Liver (tissue), 9 donors: Measurements from ENCODE around the gene GALNT1. TPM values are rescaled to one million over a fixed set of nuclear protein-coding genes. Genes with fewer than 3 reads are reported as not detected.

ENCODE experiments used
- DNase-seq: peaks from one replicate; pipeline ENCODE4 v3.0.0-alpha.2; 2017; ENCODE audit warnings: low spot score
- H3K27ac ChIP-seq, 2 donors: one replicate each; pipeline ENCODE4 v1.7.0; 2013; ENCODE audit warnings: inconsistent platforms in 2 of 2, low read length in 2 of 2, control low read depth in 1 of 2, low read depth in 1 of 2, mild to moderate bottlenecking in 1 of 2
- H3K27me3 ChIP-seq, 4 donors: one replicate each; pipeline versions ENCODE4 v1.6.1 to v1.7.0; 2013; ENCODE audit warnings: low read length in 3 of 4, inconsistent platforms in 1 of 4, mild to moderate bottlenecking in 1 of 4, moderate library complexity in 1 of 4; ENCODE audit not compliant: control insufficient read depth in 4 of 4, insufficient read depth in 4 of 4
- H3K36me3 ChIP-seq, 4 donors: one replicate each; pipeline versions ENCODE4 v1.6.1 to v1.7.0; 2013; ENCODE audit warnings: low read length in 3 of 4, mild to moderate bottlenecking in 3 of 4, low read depth in 1 of 4, moderate library complexity in 1 of 4; ENCODE audit not compliant: control insufficient read depth in 4 of 4, insufficient read depth in 3 of 4
- H3K4me1 ChIP-seq, 4 donors: one replicate each; pipeline versions ENCODE4 v1.6.1 to v1.7.0; 2013; ENCODE audit warnings: low read length in 3 of 4, mild to moderate bottlenecking in 3 of 4, moderate library complexity in 1 of 4; ENCODE audit not compliant: control insufficient read depth in 4 of 4, insufficient read depth in 4 of 4
- H3K4me3 ChIP-seq, 3 donors: one replicate each; pipeline versions ENCODE4 v1.6.1 to v1.7.0; 2013; ENCODE audit warnings: low read length in 3 of 3, control low read depth in 1 of 3, low read depth in 1 of 3, mild to moderate bottlenecking in 1 of 3
- H3K9ac ChIP-seq, 2 donors: one replicate each; pipeline ENCODE4 v1.7.0; 2013; ENCODE audit warnings: low read length in 2 of 2, mild to moderate bottlenecking in 2 of 2, moderate library complexity in 2 of 2, control low read depth in 1 of 2, low read depth in 1 of 2
- H3K9me3 ChIP-seq, 4 donors: one replicate each; pipeline versions ENCODE4 v1.6.1 to v1.7.0; 2013; ENCODE audit warnings: low read length in 3 of 4; ENCODE audit not compliant: control insufficient read depth in 4 of 4
- ATF3 ChIP-seq: IDR thresholded peaks from 2 replicates; pipeline ENCODE4 v1.6.1; 2016; ENCODE audit warnings: antibody characterized with exemption
- FOXA1 ChIP-seq: IDR thresholded peaks from 2 replicates; pipeline ENCODE4 v1.6.1; 2016; ENCODE audit warnings: antibody characterized with exemption
- FOXA2 ChIP-seq: IDR thresholded peaks from 2 replicates; pipeline ENCODE4 v1.6.1; 2016; ENCODE audit warnings: antibody characterized with exemption
- HNF4A ChIP-seq, 2 donors: conservative IDR thresholded peaks; 2 replicates each; pipeline ENCODE4 v1.6.1; 2016; ENCODE audit warnings: antibody characterized with exemption in 2 of 2, mild to moderate bottlenecking in 2 of 2
- HNF4G ChIP-seq: IDR thresholded peaks from 2 replicates; pipeline ENCODE4 v1.6.1; 2016; ENCODE audit warnings: antibody characterized with exemption
- JUND ChIP-seq, 2 donors: IDR thresholded peaks; 2 replicates each; pipeline ENCODE4 v1.6.1; 2016; ENCODE audit warnings: antibody characterized with exemption in 2 of 2
- NR2F2 ChIP-seq: IDR thresholded peaks from 2 replicates; pipeline ENCODE4 v1.6.1; 2016; ENCODE audit warnings: antibody characterized with exemption
- RXRA ChIP-seq, 2 donors: IDR thresholded peaks; 2 replicates each; pipeline ENCODE4 v1.6.1; 2017 to 2018; ENCODE audit warnings: antibody characterized with exemption in 2 of 2, mild to moderate bottlenecking in 1 of 2
- SP1 ChIP-seq: IDR thresholded peaks from 2 replicates; pipeline ENCODE4 v1.6.1; 2018; ENCODE audit warnings: antibody characterized with exemption, mild to moderate bottlenecking
- TAF1 ChIP-seq: conservative IDR thresholded peaks from 2 replicates; pipeline ENCODE4 v1.6.1; 2016; ENCODE audit warnings: antibody characterized with exemption, mild to moderate bottlenecking
- YY1 ChIP-seq: IDR thresholded peaks from 2 replicates; pipeline ENCODE4 v1.6.1; 2016; ENCODE audit warnings: antibody characterized with exemption, mild to moderate bottlenecking
- ZBTB33 ChIP-seq: IDR thresholded peaks from 2 replicates; pipeline ENCODE4 v1.6.1; 2016; ENCODE audit warnings: antibody characterized with exemption
- WGBS: extraction: QIAGEN DNeasy Blood & Tissue Kit; methylation state at CpG from one replicate; pipeline ENCODE4 v1.1.7; 2013; 5-methylcytosine and 5-hydroxymethylcytosine counted together
- polyA plus RNA-seq, 2 donors: library from polyadenylated mRNA; stranded (reverse) in 1 of 2; unstranded in 1 of 2; fragments of 200-250 nt in 1 of 2; fragments of >200 nt in 1 of 2; fragmentation: Nextera tagmentation in 1 of 2; extraction: Ambion mirVana in 1 of 2; gene quantifications; one replicate each; pipeline versions ENCODE4 v1.2.1 to v1.2.3, GENCODE V29; 2013 to 2015
- total RNA-seq, 2 donors: library from RNA; depleted of rRNA; stranded (reverse); fragments of >200 nt; gene quantifications; one replicate each; pipeline ENCODE4 v1.2.3, GENCODE V29; 2014
- TF ChIP-seq, protein P1 (sequence below): IDR thresholded peaks from 2 replicates; pipeline ENCODE4 v1.6.1; 2016; ENCODE audit warnings: antibody characterized with exemption
- TF ChIP-seq, protein P2 (sequence below): fragments of 150-350 bp; IDR thresholded peaks from 2 replicates; pipeline ENCODE4 v1.5.1; 2017; ENCODE audit warnings: improper control_type of control experiment, low read depth, low read length; ENCODE audit not compliant: missing input control
- TF ChIP-seq, protein P3 (sequence below): IDR thresholded peaks from 2 replicates; pipeline ENCODE4 v1.6.1; 2016; ENCODE audit warnings: antibody characterized with exemption, mild to moderate bottlenecking
- donor health status: healthy.
- donor health status: healthy.
- donor health status: healthy.
- donor health status: healthy.
- donor health status: healthy.

Gene GALNT1
- total and polyA plus RNA-seq, 4 donors: 13.9 to 42.2 (median 26.5) TPM

DNA sequence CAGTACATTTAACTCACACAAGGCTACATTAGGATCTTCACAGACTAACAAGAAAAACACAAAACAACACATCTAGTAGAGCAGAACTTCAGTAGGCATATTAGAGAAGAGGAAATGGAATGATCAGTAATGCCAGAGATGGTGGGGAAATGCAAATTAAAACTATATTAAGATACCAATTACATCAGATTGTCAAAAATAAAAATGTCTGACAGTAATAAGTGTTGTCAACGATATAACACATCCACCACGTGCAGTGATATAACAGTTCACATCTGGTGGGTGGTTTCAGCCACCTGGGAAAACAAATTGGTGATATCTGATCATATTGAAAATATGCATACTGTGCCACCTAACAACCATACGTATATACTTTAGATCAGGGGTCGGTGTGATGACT lies 59.9 kb downstream of the GALNT1 start:
- H3K4me1 ChIP-seq: no peaks in the 10 kb centered on the region
- no peak for DNase-seq
- no peak overlapping the region for H3K9ac ChIP-seq
- TF ChIP-seq FOXA1: no peak
- TF ChIP-seq HNF4G: no peak
- no peak for TF ChIP-seq YY1
- TF ChIP-seq, protein P1, sequence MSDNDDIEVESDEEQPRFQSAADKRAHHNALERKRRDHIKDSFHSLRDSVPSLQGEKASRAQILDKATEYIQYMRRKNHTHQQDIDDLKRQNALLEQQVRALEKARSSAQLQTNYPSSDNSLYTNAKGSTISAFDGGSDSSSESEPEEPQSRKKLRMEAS: no peak
- TF ChIP-seq, protein P2, sequence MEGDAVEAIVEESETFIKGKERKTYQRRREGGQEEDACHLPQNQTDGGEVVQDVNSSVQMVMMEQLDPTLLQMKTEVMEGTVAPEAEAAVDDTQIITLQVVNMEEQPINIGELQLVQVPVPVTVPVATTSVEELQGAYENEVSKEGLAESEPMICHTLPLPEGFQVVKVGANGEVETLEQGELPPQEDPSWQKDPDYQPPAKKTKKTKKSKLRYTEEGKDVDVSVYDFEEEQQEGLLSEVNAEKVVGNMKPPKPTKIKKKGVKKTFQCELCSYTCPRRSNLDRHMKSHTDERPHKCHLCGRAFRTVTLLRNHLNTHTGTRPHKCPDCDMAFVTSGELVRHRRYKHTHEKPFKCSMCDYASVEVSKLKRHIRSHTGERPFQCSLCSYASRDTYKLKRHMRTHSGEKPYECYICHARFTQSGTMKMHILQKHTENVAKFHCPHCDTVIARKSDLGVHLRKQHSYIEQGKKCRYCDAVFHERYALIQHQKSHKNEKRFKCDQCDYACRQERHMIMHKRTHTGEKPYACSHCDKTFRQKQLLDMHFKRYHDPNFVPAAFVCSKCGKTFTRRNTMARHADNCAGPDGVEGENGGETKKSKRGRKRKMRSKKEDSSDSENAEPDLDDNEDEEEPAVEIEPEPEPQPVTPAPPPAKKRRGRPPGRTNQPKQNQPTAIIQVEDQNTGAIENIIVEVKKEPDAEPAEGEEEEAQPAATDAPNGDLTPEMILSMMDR: no peak
- TF ChIP-seq, protein P3, sequence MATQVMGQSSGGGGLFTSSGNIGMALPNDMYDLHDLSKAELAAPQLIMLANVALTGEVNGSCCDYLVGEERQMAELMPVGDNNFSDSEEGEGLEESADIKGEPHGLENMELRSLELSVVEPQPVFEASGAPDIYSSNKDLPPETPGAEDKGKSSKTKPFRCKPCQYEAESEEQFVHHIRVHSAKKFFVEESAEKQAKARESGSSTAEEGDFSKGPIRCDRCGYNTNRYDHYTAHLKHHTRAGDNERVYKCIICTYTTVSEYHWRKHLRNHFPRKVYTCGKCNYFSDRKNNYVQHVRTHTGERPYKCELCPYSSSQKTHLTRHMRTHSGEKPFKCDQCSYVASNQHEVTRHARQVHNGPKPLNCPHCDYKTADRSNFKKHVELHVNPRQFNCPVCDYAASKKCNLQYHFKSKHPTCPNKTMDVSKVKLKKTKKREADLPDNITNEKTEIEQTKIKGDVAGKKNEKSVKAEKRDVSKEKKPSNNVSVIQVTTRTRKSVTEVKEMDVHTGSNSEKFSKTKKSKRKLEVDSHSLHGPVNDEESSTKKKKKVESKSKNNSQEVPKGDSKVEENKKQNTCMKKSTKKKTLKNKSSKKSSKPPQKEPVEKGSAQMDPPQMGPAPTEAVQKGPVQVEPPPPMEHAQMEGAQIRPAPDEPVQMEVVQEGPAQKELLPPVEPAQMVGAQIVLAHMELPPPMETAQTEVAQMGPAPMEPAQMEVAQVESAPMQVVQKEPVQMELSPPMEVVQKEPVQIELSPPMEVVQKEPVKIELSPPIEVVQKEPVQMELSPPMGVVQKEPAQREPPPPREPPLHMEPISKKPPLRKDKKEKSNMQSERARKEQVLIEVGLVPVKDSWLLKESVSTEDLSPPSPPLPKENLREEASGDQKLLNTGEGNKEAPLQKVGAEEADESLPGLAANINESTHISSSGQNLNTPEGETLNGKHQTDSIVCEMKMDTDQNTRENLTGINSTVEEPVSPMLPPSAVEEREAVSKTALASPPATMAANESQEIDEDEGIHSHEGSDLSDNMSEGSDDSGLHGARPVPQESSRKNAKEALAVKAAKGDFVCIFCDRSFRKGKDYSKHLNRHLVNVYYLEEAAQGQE: no peak
- TF ChIP-seq ZBTB33: no peak
- TF ChIP-seq JUND (IDR thresholded peaks at IDR 0.05): no peak
- TF ChIP-seq NR2F2: no peak
- TF ChIP-seq FOXA2: no peak
- no peak for TF ChIP-seq RXRA (IDR thresholded peaks at IDR 0.05)
- TF ChIP-seq TAF1: no peak
- peaks cover 0 to 3% (median 2%) of the 10 kb centered on the region in 4 donors for H3K9me3 ChIP-seq
- WGBS: 97% methylated on average over 4 of the region's 4 CpGs
- H3K4me3 ChIP-seq: no peak overlapping the region
- peaks cover 0 to 3% (median 0%) of the 10 kb centered on the region in 4 donors for H3K36me3 ChIP-seq
- no peak overlapping the region for H3K27ac ChIP-seq
- no peaks in the 10 kb centered on the region for H3K27me3 ChIP-seq

GRCh38 chr18:35641916-35642315 lies 60.4 kb downstream of the GALNT1 start:
- Histone ChIP-seq H3K27me3 (no peaks in the 10 kb centered on the region), H3K9ac (no peak overlapping the region), H3K9me3 (peaks cover 0 to 3% (median 2%) of the 10 kb centered on the region in 4 donors), H3K4me3 (no peak overlapping the region), H3K36me3 (peaks cover 0 to 3% (median 0%) of the 10 kb centered on the region in 4 donors), H3K27ac (no peak overlapping the region), H3K4me1 (no peaks in the 10 kb centered on the region)
- DNase-seq: no peak
- TF ChIP-seq FOXA1 (no peak), ATF3 (no peak), YY1 (no peak), SP1 (no peak), HNF4A (conservative IDR thresholded peaks at IDR 0.05) (no peak), FOXA2 (no peak), RXRA (IDR thresholded peaks at IDR 0.05) (no peak), TAF1 (no peak), NR2F2 (no peak)
- TF ChIP-seq, protein P3: no peak
- TF ChIP-seq, protein P1: no peak
- WGBS: 94% methylated on average over 3 of the region's 3 CpGs
